ENCODE results near the gene DENND1A.

Gene DENND1A

DNA sequence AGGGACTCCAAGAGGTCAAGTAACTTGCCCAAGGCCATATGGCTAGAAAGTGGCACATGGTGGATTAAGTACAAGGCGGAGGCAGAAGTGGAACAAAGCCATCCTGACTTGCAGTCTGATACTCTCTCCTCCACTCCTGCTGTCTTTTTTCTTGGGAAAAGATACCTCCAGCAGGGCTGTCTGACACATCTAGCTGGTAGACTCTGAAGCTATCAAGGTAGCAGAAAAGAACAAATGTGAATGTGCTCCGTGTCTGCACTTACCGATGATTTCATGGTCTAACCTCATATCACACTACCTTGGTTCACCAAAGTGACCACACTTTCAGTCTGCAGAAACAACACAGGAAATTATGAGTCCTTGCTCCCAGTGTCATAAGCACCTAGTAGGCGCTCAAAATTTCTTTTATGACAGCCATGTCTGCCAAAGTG, 289.1 kb downstream of the DENND1A start:
- no peaks in the 10 kb centered on the region for H3F3A ChIP-seq (ENCODE audit: insufficient read depth)
- no peaks in the 10 kb centered on the region for H3K27me3 ChIP-seq (ENCODE audit: low read length)
- H3K36me3 ChIP-seq (ENCODE audit: low read length), result no peaks in the 10 kb centered on the region
- H3K4me3 ChIP-seq (ENCODE audit: insufficient read depth, low read length, poor library complexity, severe bottlenecking), result no peak overlapping the region
- no peaks in the 10 kb centered on the region for H3K79me2 ChIP-seq (ENCODE audit: insufficient read depth, low read length)
- no peak overlapping the region for H3K4me2 ChIP-seq (ENCODE audit: low read depth, low read length, poor library complexity, severe bottlenecking)
- H3K27ac ChIP-seq (ENCODE audit: low read depth, low read length), result no peak overlapping the region
- no peaks in the 10 kb centered on the region for H4K20me1 ChIP-seq (ENCODE audit: low read depth, low read length)
- H2AFZ ChIP-seq (ENCODE audit: low read depth, low read length, severe bottlenecking), result no peak overlapping the region
- H3K9me3 ChIP-seq (ENCODE audit: insufficient read depth, low read length), result no peaks in the 10 kb centered on the region
- no peaks in the 10 kb centered on the region for H3K9me2 ChIP-seq (replicated peaks; ENCODE audit: insufficient read depth, low read length)
- TF ChIP-seq EZH2phosphoT487 (conservative IDR thresholded peaks at IDR 0.05; ENCODE audit: low read length), result no peak
- TF ChIP-seq, protein P1, sequence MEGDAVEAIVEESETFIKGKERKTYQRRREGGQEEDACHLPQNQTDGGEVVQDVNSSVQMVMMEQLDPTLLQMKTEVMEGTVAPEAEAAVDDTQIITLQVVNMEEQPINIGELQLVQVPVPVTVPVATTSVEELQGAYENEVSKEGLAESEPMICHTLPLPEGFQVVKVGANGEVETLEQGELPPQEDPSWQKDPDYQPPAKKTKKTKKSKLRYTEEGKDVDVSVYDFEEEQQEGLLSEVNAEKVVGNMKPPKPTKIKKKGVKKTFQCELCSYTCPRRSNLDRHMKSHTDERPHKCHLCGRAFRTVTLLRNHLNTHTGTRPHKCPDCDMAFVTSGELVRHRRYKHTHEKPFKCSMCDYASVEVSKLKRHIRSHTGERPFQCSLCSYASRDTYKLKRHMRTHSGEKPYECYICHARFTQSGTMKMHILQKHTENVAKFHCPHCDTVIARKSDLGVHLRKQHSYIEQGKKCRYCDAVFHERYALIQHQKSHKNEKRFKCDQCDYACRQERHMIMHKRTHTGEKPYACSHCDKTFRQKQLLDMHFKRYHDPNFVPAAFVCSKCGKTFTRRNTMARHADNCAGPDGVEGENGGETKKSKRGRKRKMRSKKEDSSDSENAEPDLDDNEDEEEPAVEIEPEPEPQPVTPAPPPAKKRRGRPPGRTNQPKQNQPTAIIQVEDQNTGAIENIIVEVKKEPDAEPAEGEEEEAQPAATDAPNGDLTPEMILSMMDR (IDR thresholded peaks at IDR 0.05; ENCODE audit: insufficient read depth, low read length, poor library complexity, severe bottlenecking), result no peak
- no peak overlapping the region for H3K9ac ChIP-seq (ENCODE audit: low read length)

DNA sequence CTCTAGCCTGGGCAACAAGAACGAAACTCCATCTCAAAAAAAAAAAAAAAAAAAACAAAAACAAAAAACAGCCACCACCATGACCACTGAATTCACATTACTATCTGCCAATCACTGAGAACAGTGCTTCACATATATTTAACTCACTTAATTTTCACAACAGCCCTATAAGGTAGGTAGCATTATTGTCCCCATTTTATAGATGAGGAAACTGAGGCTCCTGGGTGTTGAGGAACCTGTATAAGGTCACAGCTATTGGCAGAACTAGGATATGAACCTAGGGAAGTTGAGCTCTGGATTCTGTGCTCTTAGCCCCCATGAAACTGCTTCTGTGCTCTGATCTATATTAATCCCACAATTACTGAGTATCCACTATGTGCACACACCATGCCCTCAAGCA, 290.2 kb downstream of the DENND1A start:
- Histone ChIP-seq H3K9me3 (ENCODE audit: insufficient read depth, low read length) (no peaks in the 10 kb centered on the region), H3K27me3 (ENCODE audit: low read length) (no peaks in the 10 kb centered on the region), H3K4me2 (ENCODE audit: low read depth, low read length, poor library complexity, severe bottlenecking) (no peak overlapping the region), H3K9me2 (replicated peaks; ENCODE audit: insufficient read depth, low read length) (no peaks in the 10 kb centered on the region), H4K20me1 (ENCODE audit: low read depth, low read length) (no peaks in the 10 kb centered on the region), H3K36me3 (ENCODE audit: low read length) (no peaks in the 10 kb centered on the region), H2AFZ (ENCODE audit: low read depth, low read length, severe bottlenecking) (no peak overlapping the region), H3K4me3 (ENCODE audit: insufficient read depth, low read length, poor library complexity, severe bottlenecking) (no peak overlapping the region), H3F3A (ENCODE audit: insufficient read depth) (no peaks in the 10 kb centered on the region), H3K79me2 (ENCODE audit: insufficient read depth, low read length) (no peaks in the 10 kb centered on the region), H3K9ac (ENCODE audit: low read length) (no peak overlapping the region), H3K27ac (ENCODE audit: low read depth, low read length) (no peak overlapping the region)
- TF ChIP-seq, protein P1 (IDR thresholded peaks at IDR 0.05; ENCODE audit: insufficient read depth, low read length, poor library complexity, severe bottlenecking), result no peak
- TF ChIP-seq EZH2phosphoT487 (conservative IDR thresholded peaks at IDR 0.05; ENCODE audit: low read length), result no peak

DNA sequence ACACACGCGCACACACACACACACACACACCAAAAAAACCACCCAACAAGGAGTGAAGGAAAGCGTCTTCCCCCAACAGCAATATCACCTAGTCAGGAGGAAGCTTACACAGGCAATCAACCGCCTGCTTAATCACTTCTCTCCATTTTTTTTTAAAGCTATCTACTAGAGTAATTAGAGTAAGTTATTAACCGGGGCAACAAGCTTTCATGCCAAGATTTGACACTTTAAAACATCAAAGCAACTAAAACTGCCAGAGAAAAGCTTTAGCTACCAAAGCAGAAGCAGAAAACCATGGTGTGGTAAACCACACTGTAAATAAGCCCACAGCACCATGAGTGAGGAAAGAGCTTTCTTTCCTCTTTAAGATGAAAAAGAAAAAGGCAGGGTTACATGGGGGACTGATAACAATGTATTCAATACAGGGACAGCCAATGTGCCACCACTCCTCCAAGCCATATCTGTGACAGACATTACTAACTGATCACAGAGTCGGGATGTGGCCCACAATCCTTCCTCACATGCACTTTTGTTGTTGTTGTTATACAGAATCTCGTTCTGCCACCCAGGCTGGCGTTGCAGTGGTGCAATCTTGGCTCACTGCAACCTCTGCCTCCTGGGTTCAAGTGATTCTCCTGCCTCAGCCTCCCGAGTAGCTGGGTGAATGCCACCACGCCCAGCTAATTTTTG, 291.8 kb downstream of the DENND1A start:
- no peaks in the 10 kb centered on the region for H3K27me3 ChIP-seq (ENCODE audit: low read length)
- TF ChIP-seq, protein P1 (IDR thresholded peaks at IDR 0.05; ENCODE audit: insufficient read depth, low read length, poor library complexity, severe bottlenecking), result no peak
- TF ChIP-seq EZH2phosphoT487 (conservative IDR thresholded peaks at IDR 0.05; ENCODE audit: low read length), result no peak
- H3F3A ChIP-seq (ENCODE audit: insufficient read depth), result no peaks in the 10 kb centered on the region
- H3K9me3 ChIP-seq (ENCODE audit: insufficient read depth, low read length), result no peaks in the 10 kb centered on the region
- H3K27ac ChIP-seq (ENCODE audit: low read depth, low read length), result no peak overlapping the region
- H3K36me3 ChIP-seq (ENCODE audit: low read length), result no peaks in the 10 kb centered on the region
- H3K79me2 ChIP-seq (ENCODE audit: insufficient read depth, low read length), result no peaks in the 10 kb centered on the region
- H4K20me1 ChIP-seq (ENCODE audit: low read depth, low read length), result no peaks in the 10 kb centered on the region
- H3K4me2 ChIP-seq (ENCODE audit: low read depth, low read length, poor library complexity, severe bottlenecking), result no peak overlapping the region
- no peaks in the 10 kb centered on the region for H3K9me2 ChIP-seq (replicated peaks; ENCODE audit: insufficient read depth, low read length)
- no peak overlapping the region for H2AFZ ChIP-seq (ENCODE audit: low read depth, low read length, severe bottlenecking)
- no peak overlapping the region for H3K4me3 ChIP-seq (ENCODE audit: insufficient read depth, low read length, poor library complexity, severe bottlenecking)
- H3K9ac ChIP-seq (ENCODE audit: low read length), result no peak overlapping the region

Measured in SU-DHL-6 (cell line).